WTC11 (cell line): ENCODE results near the gene C5orf63. TPM values are rescaled to one million over a fixed set of nuclear protein-coding genes. Genes with fewer than 3 reads are reported as not detected.

Source experiments
- ATAC-seq: fragments of 200-7000 bp; cut with Tn5 transposase; 2 replicates; pipeline ENCODE4 v1.10.0; 2021; ENCODE audit warnings: mild to moderate bottlenecking, moderate library complexity
- CTCF ChIA-PET: fragments of 300-600 bp; sonication (Branson Sonifier 250); formaldehyde crosslinking; loops from one replicate; lab custom pipeline; 2021; ENCODE audit warnings: antibody characterized with exemption; lab: Charles Lee
- POLR2A ChIA-PET: fragments of 350-600 bp; sonication (Branson Sonifier 250); formaldehyde crosslinking; loops from one replicate; lab custom pipeline; 2021; ENCODE audit warnings: antibody characterized with exemption; lab: Charles Lee
- DNase-seq: peaks from one replicate; pipeline ENCODE4 v3.0.0; 2021; ENCODE audit warnings: low spot score
- H3K27ac Mint-ChIP-seq: 2 replicates; pipeline ENCODE4 v1.8.0; 2021; ENCODE audit warnings: mixed read lengths
- H3K27me3 Mint-ChIP-seq: 2 replicates; pipeline ENCODE4 v1.8.0; 2021; ENCODE audit warnings: low read depth, mild to moderate bottlenecking, moderate library complexity, mixed read lengths
- H3K36me3 Mint-ChIP-seq: 2 replicates; pipeline ENCODE4 v1.8.0; 2021; ENCODE audit warnings: mixed read lengths
- H3K4me1 Mint-ChIP-seq: 2 replicates; pipeline ENCODE4 v1.8.0; 2022; ENCODE audit warnings: mixed read lengths
- H3K4me3 Mint-ChIP-seq: 2 replicates; pipeline ENCODE4 v1.8.0; 2021; ENCODE audit warnings: mild to moderate bottlenecking, moderate library complexity, mixed read lengths
- H3K9me3 Mint-ChIP-seq: 2 replicates; pipeline ENCODE4 v1.8.0; 2021; ENCODE audit warnings: mixed read lengths
- ARID4B ChIP-seq: sonication (generic); formaldehyde crosslinking; IDR thresholded peaks from 2 replicates; pipeline ENCODE4 v1.8.0; 2023; ENCODE audit warnings: missing genetic modification reagents, mild to moderate bottlenecking, borderline replicate concordance
- E2F4 ChIP-seq: sonication (generic); formaldehyde crosslinking; IDR thresholded peaks from 2 replicates; pipeline ENCODE4 v1.8.1; 2022; ENCODE audit warnings: low read depth, mild to moderate bottlenecking, moderate library complexity, missing genetic modification reagents, borderline replicate concordance
- ELF4 ChIP-seq: sonication (generic); formaldehyde crosslinking; IDR thresholded peaks from 2 replicates; pipeline ENCODE4 v1.8.1; 2022; ENCODE audit warnings: low read depth, mild to moderate bottlenecking, moderate library complexity, missing genetic modification reagents
- ETV6 ChIP-seq: sonication (generic); formaldehyde crosslinking; IDR thresholded peaks from 2 replicates; pipeline ENCODE4 v1.8.1; 2022; ENCODE audit warnings: mild to moderate bottlenecking, missing genetic modification reagents
- FOXK1 ChIP-seq: sonication (generic); formaldehyde crosslinking; IDR thresholded peaks from 2 replicates; pipeline ENCODE4 v1.8.0; 2022; ENCODE audit warnings: mild to moderate bottlenecking, moderate library complexity, missing genetic modification reagents
- FOXP1 ChIP-seq: sonication (generic); formaldehyde crosslinking; IDR thresholded peaks from 2 replicates; pipeline ENCODE4 v1.8.0; 2022; ENCODE audit warnings: missing genetic modification reagents, mild to moderate bottlenecking, moderate library complexity, borderline replicate concordance
- GTF2I ChIP-seq: fragments of 250-450 bp; sonication (Bioruptor Pico); conservative IDR thresholded peaks from 2 replicates; pipeline ENCODE4 v1.4.0; 2021; ENCODE audit warnings: mild to moderate bottlenecking
- KAT7 ChIP-seq: sonication (generic); formaldehyde crosslinking; IDR thresholded peaks from 2 replicates; pipeline ENCODE4 v1.8.1; 2023; ENCODE audit warnings: missing genetic modification reagents, mild to moderate bottlenecking, borderline replicate concordance
- NFYB ChIP-seq: sonication (generic); formaldehyde crosslinking; conservative IDR thresholded peaks from 2 replicates; pipeline ENCODE4 v1.8.0; 2022; ENCODE audit warnings: low read depth, missing genetic modification reagents
- OVOL2 ChIP-seq: fragments of 250-450 bp; sonication (Bioruptor Pico); IDR thresholded peaks from 2 replicates; pipeline ENCODE4 v1.9.0; 2021; ENCODE audit warnings: mild to moderate bottlenecking, borderline replicate concordance
- PRDM15 ChIP-seq: sonication (generic); formaldehyde crosslinking; IDR thresholded peaks from 2 replicates; pipeline ENCODE4 v1.8.0; 2022; ENCODE audit warnings: missing genetic modification reagents
- USF1 ChIP-seq: sonication (generic); formaldehyde crosslinking; IDR thresholded peaks from 2 replicates; pipeline ENCODE4 v1.8.0; 2022; ENCODE audit warnings: mild to moderate bottlenecking, missing genetic modification reagents
- total RNA-seq: library from RNA; stranded (reverse); gene quantifications from 3 replicates; pipeline ENCODE4 v1.2.3, GENCODE V29; 2021
- TF ChIP-seq, protein P1 (sequence below): sonication (generic); formaldehyde crosslinking; IDR thresholded peaks from 2 replicates; pipeline ENCODE4 v1.8.0; 2023; ENCODE audit warnings: missing genetic modification reagents
- TF ChIP-seq, protein P2 (sequence below): sonication (generic); formaldehyde crosslinking; conservative IDR thresholded peaks from 2 replicates; pipeline ENCODE4 v1.8.1; 2023; ENCODE audit warnings: mild to moderate bottlenecking, low read depth, missing genetic modification reagents, moderate library complexity
- TF ChIP-seq, protein P3 (sequence below): sonication (generic); formaldehyde crosslinking; IDR thresholded peaks from 2 replicates; pipeline ENCODE4 v1.8.0; 2022; ENCODE audit warnings: mild to moderate bottlenecking, missing genetic modification reagents

The C5orf63 gene
- total RNA-seq, 1 experiment from 2014 or later, result 3.1 TPM

DNA sequence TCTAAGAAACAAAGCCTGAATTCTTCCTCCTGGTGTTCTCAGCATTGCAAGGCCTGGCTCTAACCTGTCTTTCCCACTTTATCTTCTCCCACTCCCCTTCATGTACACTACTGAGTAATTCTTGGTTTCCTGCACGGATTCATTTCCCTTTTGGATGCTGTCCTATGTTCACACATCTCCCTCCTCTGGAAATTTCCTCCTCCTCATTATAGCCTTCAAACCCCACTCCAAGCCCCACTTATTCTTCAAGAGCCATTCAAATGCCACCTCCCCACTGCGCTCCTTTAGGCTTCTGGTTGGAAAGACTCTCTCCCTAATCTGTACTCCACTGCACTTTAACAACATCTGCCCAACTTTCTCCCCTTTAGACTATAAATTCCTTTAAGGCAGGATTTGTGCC lies 28.2 kb upstream of the C5orf63 start (continued):
- TF ChIP-seq KAT7 (CRISPR knock-in tag), result no peak
- no peak for TF ChIP-seq NFYB (CRISPR knock-in tag)
- TF ChIP-seq ELF4 (CRISPR knock-in tag), result no peak
- TF ChIP-seq, protein P1, sequence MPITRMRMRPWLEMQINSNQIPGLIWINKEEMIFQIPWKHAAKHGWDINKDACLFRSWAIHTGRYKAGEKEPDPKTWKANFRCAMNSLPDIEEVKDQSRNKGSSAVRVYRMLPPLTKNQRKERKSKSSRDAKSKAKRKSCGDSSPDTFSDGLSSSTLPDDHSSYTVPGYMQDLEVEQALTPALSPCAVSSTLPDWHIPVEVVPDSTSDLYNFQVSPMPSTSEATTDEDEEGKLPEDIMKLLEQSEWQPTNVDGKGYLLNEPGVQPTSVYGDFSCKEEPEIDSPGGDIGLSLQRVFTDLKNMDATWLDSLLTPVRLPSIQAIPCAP, result no peak
- no peak for TF ChIP-seq ETV6
- TF ChIP-seq, protein P2, sequence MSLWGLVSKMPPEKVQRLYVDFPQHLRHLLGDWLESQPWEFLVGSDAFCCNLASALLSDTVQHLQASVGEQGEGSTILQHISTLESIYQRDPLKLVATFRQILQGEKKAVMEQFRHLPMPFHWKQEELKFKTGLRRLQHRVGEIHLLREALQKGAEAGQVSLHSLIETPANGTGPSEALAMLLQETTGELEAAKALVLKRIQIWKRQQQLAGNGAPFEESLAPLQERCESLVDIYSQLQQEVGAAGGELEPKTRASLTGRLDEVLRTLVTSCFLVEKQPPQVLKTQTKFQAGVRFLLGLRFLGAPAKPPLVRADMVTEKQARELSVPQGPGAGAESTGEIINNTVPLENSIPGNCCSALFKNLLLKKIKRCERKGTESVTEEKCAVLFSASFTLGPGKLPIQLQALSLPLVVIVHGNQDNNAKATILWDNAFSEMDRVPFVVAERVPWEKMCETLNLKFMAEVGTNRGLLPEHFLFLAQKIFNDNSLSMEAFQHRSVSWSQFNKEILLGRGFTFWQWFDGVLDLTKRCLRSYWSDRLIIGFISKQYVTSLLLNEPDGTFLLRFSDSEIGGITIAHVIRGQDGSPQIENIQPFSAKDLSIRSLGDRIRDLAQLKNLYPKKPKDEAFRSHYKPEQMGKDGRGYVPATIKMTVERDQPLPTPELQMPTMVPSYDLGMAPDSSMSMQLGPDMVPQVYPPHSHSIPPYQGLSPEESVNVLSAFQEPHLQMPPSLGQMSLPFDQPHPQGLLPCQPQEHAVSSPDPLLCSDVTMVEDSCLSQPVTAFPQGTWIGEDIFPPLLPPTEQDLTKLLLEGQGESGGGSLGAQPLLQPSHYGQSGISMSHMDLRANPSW (CRISPR knock-in tag), result no peak
- TF ChIP-seq FOXP1 (CRISPR knock-in tag), result no peak
- TF ChIP-seq ARID4B (CRISPR knock-in tag), result no peak
- no peak for TF ChIP-seq OVOL2 (CRISPR knock-in tag)
- TF ChIP-seq PRDM15 (CRISPR knock-in tag), result no peak

- CTCF ChIA-PET, result no interaction called here
- Mint-ChIP-seq H3K9me3 (no peaks in the 10 kb centered on the region; the same call in 1 of the 2 replicates), H3K4me1 (peaks cover 50% of the 10 kb centered on the region), H3K27me3 (no peaks in the 10 kb centered on the region; the same call in 1 of the 2 replicates), H3K4me3 (no peak overlapping the region), H3K36me3 (no peaks in the 10 kb centered on the region), H3K27ac (no peak overlapping the region)
- TF ChIP-seq, protein P3, sequence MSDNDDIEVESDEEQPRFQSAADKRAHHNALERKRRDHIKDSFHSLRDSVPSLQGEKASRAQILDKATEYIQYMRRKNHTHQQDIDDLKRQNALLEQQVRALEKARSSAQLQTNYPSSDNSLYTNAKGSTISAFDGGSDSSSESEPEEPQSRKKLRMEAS (CRISPR knock-in tag), result no peak
- TF ChIP-seq PRDM15 (CRISPR knock-in tag) (no peak), USF1 (no peak), E2F4 (CRISPR knock-in tag) (no peak), GTF2I (CRISPR knock-in tag) (no peak), FOXK1 (CRISPR knock-in tag) (no peak)
- POLR2A ChIA-PET, result no interaction called here
- DNase-seq, result no peak
- no peak for ATAC-seq
These were observed 24.9 kb upstream of the C5orf63 start for GRCh38 chr5:127098241-127098640.
